HEK293T (cell line): ENCODE data around the gene ANKRD42.
A peak's percentile ranks its signal among the peaks of the same experiment; 100 is the strongest.

Experiments
- ARNT ChIP-seq: fragments of 450-650 bp; IDR thresholded peaks from 2 replicates; pipeline ENCODE4 v1.6.1; 2017; ENCODE audit warnings: mild to moderate bottlenecking
- BHLHE40 ChIP-seq: fragments of 450-650 bp; IDR thresholded peaks from 2 replicates; pipeline ENCODE4 v1.6.1; 2016; ENCODE audit warnings: mild to moderate bottlenecking, moderate library complexity, borderline replicate concordance
- ELF4 ChIP-seq: fragments of 450-650 bp; IDR thresholded peaks from 2 replicates; pipeline ENCODE4 v1.6.1; 2017; ENCODE audit warnings: antibody characterized with exemption
- FOXK2 ChIP-seq: fragments of 450-650 bp; IDR thresholded peaks from 2 replicates; pipeline ENCODE4 v1.6.1; 2016; ENCODE audit warnings: mild to moderate bottlenecking
- FOXM1 ChIP-seq: fragments of 450-650 bp; IDR thresholded peaks from 2 replicates; pipeline ENCODE4 v1.6.1; 2017; ENCODE audit warnings: mild to moderate bottlenecking, borderline replicate concordance
- LEF1 ChIP-seq: fragments of 450-650 bp; IDR thresholded peaks from 2 replicates; pipeline ENCODE4 v1.6.1; 2017; ENCODE audit warnings: mild to moderate bottlenecking, borderline replicate concordance
- NFRKB ChIP-seq: fragments of 450-650 bp; IDR thresholded peaks from 2 replicates; pipeline ENCODE4 v1.6.1; 2016; ENCODE audit warnings: mild to moderate bottlenecking, moderate library complexity
- PKNOX1 ChIP-seq: fragments of 450-650 bp; IDR thresholded peaks from 2 replicates; pipeline ENCODE4 v1.6.1; 2016
- SP1 ChIP-seq: fragments of 450-650 bp; IDR thresholded peaks from 2 replicates; pipeline ENCODE4 v1.6.1; 2017
- SUZ12 ChIP-seq: fragments of 450-650 bp; IDR thresholded peaks from 2 replicates; pipeline ENCODE4 v1.6.1; 2016; ENCODE audit warnings: mild to moderate bottlenecking
- TARDBP ChIP-seq: fragments of 450-650 bp; IDR thresholded peaks from 2 replicates; pipeline ENCODE4 v1.6.1; 2016

- TF ChIP-seq NFRKB: no peak
- TF ChIP-seq FOXM1: no peak
- TF ChIP-seq BHLHE40: no peak
- no peak for TF ChIP-seq TARDBP
- TF ChIP-seq ARNT: no peak
- no peak for TF ChIP-seq PKNOX1
- no peak for TF ChIP-seq LEF1
- TF ChIP-seq SP1: no peak
- TF ChIP-seq SUZ12: peak; percentile 78
- no peak for TF ChIP-seq FOXK2
- peak; percentile 71 for TF ChIP-seq ELF4
These were observed 92.4 kb downstream of the ANKRD42 start, which contains the start of gene CCDC90B for GRCh38 chr11:83285771-83286528.
